Tibial nerve (tissue), 3 donors: ENCODE results near the gene MAGEF1.

Experiments
- CTCF ChIP-seq, 5 experiments: fragments of 200-600 bp in 3 of 5; fragments of 450-650 bp in 2 of 5; sonication (generic) in 3 of 5; IDR thresholded peaks; one replicate each; pipeline ENCODE4 v1.5.1; 2016 to 2019; ENCODE audit warnings: antibody characterized with exemption in 5 of 5, mild to moderate bottlenecking in 3 of 5, moderate library complexity in 2 of 5
- POLR2A ChIP-seq, 2 donors: fragments of 450-650 bp; IDR thresholded peaks; one replicate each; pipeline ENCODE4 v1.6.1; 2017; ENCODE audit warnings: antibody characterized with exemption in 2 of 2, mild to moderate bottlenecking in 2 of 2, moderate library complexity in 2 of 2

DNA sequence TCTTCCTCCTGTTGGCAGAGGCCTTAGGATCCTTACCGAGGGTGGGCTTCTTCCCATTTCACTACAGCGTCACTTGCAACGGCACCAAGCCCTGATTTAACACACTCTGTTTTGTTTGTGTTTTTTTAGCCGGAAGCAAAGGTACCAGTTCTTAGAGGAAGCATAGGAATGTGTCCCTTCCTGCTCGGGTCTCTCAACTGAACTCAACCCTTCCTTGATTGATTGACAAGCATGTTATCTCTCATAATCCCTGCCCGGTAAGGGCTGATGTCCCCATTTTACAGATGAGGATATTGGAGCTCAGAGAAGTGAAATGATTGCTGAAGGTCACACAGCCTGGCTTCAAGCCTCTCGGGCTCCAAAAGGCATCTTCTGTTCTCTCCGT is 26.6 kb upstream of the MAGEF1 start:
- no peak for TF ChIP-seq POLR2A (IDR thresholded peaks at IDR 0.05)
- TF ChIP-seq CTCF (IDR thresholded peaks at IDR 0.05) = no peak
